LHCN-M2 (cell line): Measurements from ENCODE around the gene VDR. TPM values are rescaled to one million over a fixed set of nuclear protein-coding genes. Genes with fewer than 3 reads are reported as not detected.

Experiments
- DNase-seq: peaks from one replicate; pipeline ENCODE4 v3.0.0-alpha.2; 2012; ENCODE audit warnings: low read depth
- total RNA-seq: library from RNA; depleted of rRNA; stranded (reverse); fragments of >200 nt; gene quantifications from 2 replicates; pipeline ENCODE4 v1.2.3, GENCODE V29; 2014

VDR gene
- total RNA-seq, 1 experiment from 2014 or later: 5.9 TPM

DNA sequence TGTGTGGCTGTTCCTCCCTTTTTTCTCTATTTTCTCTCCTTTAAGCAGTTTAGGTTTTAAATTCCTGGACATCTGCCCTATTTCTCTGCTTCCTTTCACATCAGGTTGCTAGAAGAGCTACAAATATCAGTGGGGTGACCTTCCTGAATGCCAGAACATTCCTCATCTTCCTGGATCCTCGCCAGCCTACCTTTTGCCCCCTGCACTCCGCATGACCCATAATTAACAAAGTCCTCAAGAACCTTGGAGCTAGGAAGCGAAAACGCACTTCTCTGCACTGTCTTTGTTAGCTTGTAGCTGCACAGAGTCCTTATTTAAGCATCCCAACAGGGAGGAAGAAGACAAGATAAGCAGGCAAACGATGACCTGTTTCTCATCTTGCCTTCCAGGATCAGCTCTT is 30.5 kb downstream of the VDR start:
- DNase-seq: no peak

DNA sequence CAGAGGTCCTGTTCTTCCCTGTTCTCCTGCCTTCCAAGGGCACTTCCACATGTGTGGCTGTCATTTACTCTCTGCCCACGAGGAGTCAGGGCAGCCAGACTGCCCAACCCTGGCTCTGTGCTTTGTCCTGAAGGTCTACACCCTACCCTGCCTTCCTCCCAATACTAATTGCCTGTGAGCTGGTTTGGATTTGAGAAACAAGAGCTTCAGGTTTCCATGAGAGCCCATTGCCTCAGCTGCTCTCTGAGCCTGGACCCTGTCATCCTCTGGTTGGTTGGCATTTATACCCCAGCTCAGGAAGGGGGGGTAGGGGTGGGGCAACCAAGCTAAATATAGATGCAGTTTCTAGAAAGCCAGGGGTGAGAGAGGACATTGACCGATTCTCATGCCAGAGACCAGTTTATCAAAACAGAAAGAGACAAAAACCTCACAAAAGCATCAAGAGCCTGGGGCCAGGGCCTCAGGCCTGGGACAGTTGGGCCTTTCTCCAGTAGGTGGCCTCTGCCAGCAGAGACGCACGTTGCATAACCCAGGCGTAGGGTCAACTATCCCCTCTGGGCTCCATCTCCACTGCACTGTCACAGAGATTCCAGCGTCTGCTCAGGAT is 34.5 kb downstream of the VDR start:
- DNase-seq: peak; percentile 82

DNA sequence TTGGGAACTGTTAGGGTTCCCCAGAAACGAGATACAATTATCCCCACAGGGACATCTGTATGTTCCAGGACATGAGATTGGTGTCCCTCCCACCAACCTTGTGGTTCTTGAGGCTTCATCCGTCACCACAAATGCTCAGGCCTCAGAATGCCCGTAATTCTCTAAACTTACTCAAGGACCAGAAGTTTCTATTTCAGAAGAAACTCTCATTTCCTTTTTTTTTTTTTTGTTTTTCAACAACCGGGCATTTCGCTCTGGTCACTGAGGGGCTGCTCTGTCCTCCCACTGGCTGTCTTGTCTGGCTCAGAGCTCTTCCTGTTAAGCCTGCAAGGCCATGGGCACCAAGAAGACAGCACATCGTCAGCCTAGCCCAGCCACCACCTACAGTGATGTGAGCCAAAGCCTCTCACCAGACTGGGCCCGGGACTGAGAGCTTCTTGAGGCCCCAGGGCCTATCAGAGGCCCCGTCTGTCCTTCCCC is 36.2 kb downstream of the VDR start:
- peak; percentile 39 for DNase-seq

DNA sequence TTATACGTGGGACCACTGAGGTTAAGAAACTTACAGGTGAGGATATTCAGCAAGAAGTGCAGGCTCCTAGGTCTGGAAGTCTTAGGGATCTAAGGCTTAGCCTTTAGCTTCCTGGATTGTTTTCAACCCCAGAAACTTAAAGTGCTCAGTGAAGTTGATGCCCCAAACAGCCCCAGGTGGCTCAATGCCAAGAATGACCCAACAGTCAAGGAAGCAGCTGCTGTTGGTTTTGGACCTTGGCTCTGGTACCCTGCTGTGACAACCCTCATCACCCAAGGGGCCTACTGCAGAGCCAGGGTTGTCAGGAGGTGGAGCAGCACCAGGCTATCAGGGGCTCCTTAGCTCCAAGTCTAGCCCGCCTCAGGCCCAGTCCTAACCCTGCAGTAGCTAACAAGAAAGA is 36.8 kb downstream of the VDR start:
- peak; percentile 81 for DNase-seq

DNA sequence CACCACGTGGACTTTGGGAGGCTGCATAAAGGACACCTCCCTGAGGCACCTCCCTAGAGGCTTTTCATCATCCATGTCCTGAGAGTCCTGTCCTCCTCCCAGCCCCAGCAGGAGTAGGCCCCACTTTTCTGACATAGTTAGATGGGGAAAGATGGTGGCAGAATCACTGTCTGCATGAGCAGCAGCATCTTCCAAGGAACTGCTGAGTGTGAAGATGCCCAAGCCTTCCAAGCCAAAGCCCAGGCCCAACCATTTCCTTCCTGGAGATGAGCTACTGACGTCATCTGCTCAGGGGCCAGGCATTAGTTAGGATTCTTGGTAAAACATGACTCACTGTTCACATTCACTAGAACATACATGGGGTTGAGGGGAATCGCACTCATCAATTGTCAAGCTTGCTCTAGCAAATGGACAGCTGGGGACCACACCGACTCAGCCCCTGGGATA is 37.3 kb downstream of the VDR start:
- DNase-seq: peak; percentile 91

DNA sequence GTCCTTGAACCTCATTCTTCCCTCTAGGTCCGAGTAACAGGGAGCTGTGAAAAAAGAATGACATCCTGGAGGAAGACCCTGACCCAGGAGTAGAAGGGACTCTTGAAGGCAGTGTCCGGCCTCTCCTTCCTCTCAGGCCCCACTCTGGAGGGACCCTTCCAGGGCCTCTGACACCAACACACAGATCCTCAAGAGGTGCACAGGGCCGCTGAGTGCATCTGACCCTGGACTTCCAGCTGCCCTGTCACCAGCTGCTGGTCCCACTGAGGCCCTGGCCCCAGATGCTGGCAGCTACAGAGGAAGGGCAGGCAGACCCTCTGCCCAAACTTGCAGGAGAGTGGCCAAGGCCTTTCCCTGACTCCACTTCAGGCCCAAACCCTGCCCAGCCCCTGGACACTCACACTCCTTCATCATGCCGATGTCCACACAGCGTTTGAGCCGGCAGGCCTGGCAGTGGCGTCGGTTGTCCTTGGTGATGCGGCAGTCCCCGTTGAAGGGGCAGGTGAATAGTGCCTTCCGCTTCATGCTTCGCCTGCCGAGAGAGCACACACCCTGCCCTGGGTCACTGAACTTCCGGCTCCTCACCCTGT is 40.1 kb downstream of the VDR start:
- DNase-seq: no peak

DNA sequence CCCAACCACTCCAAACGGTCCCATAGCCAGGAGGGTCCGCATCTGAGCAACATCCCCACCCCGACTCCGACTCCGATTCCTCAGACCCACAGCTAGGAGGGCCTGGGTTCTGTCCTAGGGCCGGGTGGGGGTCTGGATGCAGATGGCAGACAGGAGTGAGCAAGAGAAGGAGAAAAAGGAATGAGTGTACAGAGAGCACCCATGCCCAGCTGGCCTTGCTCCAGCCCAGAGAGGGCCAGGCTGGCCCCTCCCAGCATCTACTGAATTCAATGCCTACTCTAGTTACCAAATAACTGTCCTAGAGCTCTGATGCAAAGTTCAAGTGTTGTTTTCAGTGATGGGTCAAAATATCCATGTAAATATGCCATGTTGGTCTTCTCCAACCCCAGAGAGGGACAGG is 40.8 kb downstream of the VDR start:
- DNase-seq: no peak

DNA sequence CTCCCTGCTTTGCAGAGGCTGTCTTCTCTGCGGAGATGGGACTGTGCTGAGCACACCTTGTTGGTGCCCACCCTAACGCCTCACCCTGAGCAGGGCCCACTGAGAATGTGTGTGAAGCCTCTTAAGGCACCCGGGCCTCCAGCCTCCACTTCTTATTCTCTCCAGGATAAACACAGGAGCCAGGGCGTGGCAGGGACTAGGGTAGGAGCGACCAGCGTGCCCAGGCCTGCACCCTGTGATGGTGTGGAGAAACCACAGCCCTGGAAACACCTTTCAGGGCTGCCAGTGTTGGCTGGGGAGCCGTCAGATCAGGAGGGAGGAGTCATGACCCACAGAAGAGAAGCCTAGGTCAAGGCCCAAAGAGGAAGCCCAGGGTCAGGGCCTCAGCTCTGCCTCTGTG is 41.3 kb downstream of the VDR start:
- no peak for DNase-seq

DNA sequence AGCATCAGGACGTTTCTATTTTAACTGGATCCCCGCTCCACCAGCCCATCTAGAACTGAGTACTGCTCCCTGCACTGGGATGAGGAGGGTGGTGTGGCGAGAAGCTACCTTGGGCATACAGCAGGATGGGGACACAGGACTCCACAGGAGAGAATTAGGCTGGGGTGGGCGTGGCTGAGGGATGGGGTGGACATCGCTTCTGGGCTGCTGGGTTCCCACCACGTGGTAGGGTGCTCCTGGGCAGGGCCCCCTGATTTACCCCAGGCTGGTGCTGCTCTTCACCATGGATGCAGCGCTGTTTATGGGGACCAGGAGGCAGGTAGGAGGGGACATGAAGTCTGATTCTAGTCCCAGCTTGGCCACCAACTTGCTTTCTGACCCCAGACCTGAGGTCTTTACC is 41.9 kb downstream of the VDR start:
- no peak for DNase-seq

DNA sequence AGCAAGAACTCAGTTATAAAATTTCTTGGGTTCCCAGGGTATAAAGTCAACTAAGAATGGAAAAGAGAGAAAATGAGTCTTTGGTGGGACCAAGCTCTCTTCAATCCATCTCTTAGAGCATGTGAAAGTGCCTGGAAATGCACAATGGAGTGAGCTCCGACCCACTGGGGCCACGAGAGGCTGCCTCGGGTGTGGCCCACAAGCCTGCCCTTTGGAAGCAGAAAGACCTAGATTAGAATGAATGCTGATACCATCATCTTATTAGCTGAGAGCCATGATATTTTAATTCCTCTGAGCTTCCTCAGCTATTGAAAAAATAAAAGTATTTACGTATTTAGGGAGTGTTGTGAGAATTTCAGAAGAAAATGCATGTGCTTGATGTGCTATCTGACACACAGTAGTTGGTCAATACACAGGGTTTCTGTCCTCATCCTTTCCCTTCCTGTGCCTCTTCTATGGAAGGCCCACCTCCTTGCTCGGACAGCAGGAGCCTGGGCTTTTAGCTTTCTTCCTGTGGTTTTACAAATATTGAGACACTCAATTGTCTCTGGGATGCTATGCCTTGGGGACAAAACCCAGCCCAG is 42.5 kb downstream of the VDR start:
- DNase-seq: no peak

DNA sequence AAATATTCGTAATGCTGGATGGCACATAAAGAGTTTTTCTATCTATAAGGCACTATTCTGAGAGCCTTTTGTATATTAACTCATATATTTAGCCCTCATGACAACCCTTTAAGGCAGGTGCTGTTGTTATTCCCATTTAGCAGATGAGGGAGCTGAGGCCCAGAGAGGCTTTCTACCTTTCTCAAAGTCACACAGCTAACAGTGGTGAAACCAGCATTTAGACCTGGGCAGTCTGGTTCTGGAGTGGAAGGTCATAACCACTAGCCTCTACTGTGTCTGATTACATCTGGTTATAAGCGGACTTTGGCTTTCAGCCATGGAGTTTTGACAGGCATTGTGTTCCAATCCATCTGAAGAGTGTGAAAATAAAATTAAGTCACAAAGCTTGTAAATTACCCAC is 43.9 kb downstream of the VDR start:
- DNase-seq: no peak

DNA sequence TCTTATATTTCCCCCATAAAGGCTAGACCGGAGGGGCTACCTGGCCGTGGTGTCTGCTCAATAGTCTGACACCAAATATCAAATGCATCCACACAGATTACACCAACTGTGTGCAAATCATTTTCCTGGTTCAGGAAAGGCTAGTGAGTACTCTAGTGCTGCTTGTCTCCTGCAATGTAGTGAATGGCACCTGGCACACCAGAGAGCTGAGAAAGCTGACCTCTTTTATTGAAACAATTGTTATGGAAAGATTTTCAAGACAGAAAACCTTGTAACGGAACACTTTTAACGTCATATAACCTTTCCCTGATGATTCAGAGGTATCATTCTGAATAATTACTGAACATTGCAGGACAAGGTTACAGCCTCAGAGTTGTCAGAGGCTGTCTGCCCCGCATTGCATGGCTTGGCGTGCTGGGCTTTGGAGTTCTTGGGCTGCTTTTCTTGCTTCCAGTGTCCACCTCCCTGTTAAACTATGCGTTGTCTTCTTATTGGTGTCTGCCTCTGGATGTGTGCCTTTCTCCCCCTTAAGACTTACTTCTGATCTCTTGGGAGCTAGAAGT is 44.4 kb downstream of the VDR start:
- no peak for DNase-seq

DNA sequence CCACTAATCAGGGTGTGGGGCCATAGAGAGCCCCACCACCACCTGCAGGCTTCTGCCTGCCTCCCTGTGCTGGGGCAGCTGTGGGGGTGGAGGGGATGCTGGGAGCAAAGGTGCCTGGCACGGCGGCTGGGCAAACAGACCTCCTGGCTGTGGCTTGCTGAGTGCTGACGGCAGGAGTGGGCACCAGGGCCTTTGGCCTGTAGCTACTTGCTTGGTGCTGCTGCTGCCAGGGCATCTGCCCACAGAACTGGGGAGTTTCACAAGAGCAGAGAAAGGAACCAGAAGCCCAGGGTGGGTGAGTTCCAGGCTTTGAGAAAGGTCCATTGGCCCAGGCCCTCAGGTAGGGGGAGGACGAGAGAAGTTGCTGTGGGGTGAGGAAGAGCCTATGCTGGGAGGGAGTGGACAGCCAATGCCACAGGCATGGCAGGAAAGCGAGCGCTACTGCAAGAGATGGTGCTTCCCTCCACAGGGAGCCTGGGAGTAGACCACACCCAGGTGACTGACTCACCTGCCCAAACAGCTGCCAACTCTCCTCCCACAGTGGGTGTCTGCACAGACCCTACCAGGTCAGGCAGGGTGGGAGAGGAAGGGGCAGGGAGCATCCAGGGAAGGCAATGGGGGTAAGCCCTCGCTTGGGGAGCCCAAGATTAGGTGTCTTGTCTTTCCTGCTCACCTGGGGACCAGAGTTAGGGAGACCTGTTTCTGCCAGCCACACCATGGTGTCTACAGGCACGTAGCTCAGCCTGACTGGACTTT is 46.1 kb downstream of the VDR start:
- DNase-seq: no peak

DNA sequence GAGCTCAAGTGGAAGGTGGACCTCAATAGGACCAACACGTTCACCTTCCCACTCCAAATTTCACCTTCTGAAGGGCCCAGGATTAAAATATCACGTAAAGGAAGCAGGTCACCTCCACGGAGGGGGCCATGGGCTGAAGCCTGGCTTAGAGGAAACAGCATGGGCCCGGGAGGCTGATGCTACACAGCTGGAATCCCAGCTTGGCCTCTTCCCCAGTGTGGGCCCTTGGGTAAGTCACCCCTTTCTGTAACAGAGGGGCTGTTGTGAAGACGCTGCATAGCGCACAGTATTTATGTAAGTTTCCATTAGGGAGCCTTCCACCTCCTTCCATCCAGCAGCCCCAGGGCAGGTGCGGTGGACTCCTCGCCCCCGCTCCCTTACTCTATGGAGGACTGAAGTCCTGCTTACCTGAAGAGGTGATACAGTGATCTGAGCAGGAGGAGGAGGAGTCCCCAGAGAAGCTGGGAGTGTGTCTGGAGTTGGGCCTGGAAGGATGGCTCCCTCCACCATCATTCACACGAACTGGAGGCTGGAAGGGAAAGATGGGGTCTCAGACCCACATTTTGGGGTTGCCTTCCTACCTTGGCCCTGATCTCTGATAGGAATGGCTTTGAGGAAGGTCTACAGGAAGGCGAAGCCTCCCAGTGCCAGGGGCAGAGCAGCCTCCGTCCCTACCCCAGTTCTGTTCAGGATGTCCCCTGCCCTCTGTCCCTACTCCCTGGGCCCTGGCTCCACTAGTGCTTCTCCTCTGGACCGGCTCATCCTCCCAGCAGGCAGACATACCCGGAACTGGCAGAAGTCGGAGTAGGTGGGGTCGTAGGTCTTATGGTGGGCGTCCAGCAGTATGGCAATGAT is 47.8 kb downstream of the VDR start:
- no peak for DNase-seq

DNA sequence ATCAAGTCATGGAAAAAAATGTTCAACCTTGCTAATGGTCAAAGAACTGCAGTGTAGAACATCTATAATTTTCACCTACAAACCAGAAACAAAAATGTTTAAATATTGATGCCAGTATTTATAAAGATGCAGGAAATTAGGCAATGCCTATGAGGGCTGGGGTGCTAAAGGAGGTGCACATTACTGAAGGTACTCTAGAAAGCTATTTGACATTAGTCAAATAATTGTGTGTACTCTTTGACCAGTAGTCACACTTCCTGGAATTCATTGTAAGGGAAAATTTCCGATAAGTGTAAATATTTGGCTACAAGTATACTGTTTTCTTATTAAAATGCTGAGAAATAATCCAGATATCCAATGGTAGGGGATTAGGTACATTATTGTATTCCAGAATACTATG is 48.7 kb downstream of the VDR start:
- DNase-seq: no peak

DNA sequence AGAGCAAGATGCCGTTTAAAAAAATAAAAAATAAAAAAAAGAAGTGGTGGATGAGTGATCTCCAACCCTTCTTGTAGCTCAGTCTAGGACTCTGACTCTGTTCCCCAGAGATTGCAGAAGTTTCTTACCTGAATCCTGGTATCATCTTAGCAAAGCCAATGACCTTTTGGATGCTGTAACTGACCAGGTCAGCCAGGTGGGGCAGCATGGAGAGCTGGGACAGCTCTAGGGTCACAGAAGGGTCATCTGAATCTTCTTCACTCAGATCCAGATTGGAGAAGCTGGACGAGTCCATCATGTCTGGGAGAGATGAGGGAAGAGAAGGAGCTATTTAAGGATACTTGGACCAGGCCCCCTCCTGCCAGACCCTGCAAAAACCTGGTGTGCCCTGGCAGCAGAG is 49.3 kb downstream of the VDR start:
- DNase-seq: no peak

DNA sequence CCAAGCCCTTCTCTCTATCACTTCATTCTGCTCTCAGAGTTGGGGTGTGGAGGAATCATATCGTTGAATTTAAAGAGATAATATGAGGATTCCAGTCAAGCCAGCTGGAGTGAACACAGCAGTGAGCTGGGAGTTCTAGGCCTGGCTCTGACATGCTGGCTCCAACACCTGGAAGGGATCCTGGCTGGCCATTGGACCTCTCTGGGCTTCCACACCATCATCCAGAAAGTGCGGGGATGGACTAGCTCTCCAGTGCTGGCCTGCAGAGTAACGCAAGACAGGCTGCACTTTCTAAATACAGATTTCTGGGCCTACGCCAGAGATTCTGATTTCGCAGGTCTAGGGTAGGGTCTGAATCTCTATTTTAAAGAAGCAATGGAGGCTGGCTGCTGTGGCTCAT is 50.3 kb downstream of the VDR start:
- no peak for DNase-seq

DNA sequence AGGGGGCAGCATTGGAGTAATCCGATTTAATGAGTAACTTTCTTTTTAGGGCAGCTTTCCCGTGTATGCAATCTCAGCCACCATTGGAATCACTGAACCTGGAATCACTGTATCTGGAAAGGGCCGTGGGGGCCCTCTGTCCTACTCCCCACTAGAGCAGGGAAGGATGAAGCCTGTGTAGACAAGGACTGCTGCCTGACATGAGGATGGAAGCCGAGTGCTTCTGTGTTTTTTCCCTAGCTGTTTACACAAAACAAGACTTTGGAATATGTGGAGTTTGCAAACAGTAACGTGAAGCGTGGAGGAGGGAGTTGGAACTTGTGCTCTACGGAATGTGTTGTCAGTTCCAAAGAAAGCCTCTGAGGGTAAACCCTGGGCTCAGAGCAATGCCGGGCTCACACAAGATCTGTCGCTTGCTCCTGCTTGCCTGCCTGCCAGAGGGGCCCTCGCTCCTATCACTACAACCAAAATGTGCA is 52.7 kb downstream of the VDR start:
- no peak for DNase-seq

DNA sequence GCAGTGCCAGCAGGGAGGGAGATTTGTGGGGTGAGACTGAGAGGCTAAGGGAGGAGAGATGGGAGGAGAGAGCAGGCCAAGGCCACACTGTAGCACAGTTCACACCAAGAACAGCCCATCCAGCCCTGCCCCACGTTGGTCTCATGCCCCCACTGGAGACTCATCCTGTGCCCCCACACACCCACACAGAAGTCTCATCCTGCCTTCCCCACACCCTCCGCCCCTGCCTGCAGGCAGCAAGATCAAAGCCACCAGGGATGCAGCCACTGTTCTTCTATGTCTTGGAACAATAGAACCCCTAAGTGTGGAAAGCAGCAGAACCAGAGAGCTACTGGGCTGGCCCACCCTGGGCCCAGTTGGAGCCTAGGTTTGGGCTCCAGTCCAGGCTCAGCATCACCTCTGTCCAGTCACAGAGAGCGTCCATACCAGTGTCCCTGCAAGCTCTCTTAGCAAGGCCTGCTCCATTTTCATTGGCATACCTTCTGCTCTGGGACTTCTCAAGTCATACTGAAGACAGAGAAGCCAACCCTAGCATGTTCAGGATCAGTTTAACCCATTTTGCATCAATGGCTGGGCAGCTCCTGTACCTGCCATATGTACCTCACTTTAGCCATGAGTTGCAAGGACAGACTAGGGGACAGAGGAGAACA is 53.4 kb downstream of the VDR start:
- no peak for DNase-seq
